Kidney (tissue), 14 donors: ENCODE results near the gene SGCA. TPM values are rescaled to one million over a fixed set of nuclear protein-coding genes. Genes with fewer than 3 reads are reported as not detected.

ENCODE experiments used
- DNase-seq, 5 donors: peaks; one replicate each; pipeline ENCODE4 v3.0.0-alpha.2; 2013 to 2020
- FAIRE-seq: peaks from 2 replicates; lab custom pipeline; 2012; peaks lifted over from hg19 to GRCh38; lab: Jason Lieb, UNC
- H3K27ac ChIP-seq, 2 donors: one replicate each; pipeline ENCODE4 v1.7.0; 2013; ENCODE audit warnings: low read depth in 2 of 2, low read length in 2 of 2, inconsistent platforms in 1 of 2
- H3K27me3 ChIP-seq: one replicate; pipeline ENCODE4 v1.7.1; 2013; ENCODE audit warnings: low read length, inconsistent platforms; ENCODE audit not compliant: control insufficient read depth, insufficient read depth
- H3K36me3 ChIP-seq, 3 donors: one replicate each; pipeline versions ENCODE4 v1.7.0 to v1.7.1; 2013; ENCODE audit warnings: low read length in 3 of 3, control low read depth in 1 of 3, inconsistent platforms in 1 of 3; ENCODE audit not compliant: insufficient read depth in 3 of 3, control insufficient read depth in 2 of 3
- H3K4me1 ChIP-seq, 3 donors: one replicate each; pipeline versions ENCODE4 v1.7.0 to v1.7.1; 2013; ENCODE audit warnings: low read length in 3 of 3, inconsistent platforms in 1 of 3, low read depth in 1 of 3; ENCODE audit not compliant: control insufficient read depth in 2 of 3, insufficient read depth in 2 of 3
- H3K4me3 ChIP-seq, 3 donors: one replicate each; pipeline versions ENCODE4 v1.7.0 to v1.8.1; 2013; ENCODE audit warnings: low read length in 3 of 3, control low read depth in 1 of 3, inconsistent platforms in 1 of 3
- H3K9ac ChIP-seq, 3 donors: one replicate each; pipeline versions ENCODE4 v1.7.0 to v1.7.1; 2013; ENCODE audit warnings: low read length in 3 of 3, control low read depth in 1 of 3, inconsistent platforms in 1 of 3
- H3K9me3 ChIP-seq, 3 donors: one replicate each; pipeline versions ENCODE4 v1.7.0 to v1.7.1; 2013; ENCODE audit warnings: low read length in 3 of 3, control low read depth in 1 of 3, inconsistent platforms in 1 of 3; ENCODE audit not compliant: control insufficient read depth in 2 of 3, insufficient read depth in 1 of 3
- CTCF ChIP-seq: IDR thresholded peaks from 3 replicates; pipeline ENCODE4 v1.5.1; 2012; ENCODE audit warnings: mild to moderate bottlenecking, moderate library complexity, borderline replicate concordance; ENCODE audit not compliant: insufficient read depth; ENCODE audit errors: extremely low read depth
- intact Hi-C: fragments of 100-400 bp; cut with DNase I; formaldehyde crosslinking; loops from one replicate; pipeline ENCODE4 v1.11.1; 2022
- polyA plus RNA-seq: library from polyadenylated mRNA; stranded (reverse); fragments of 350-450 nt; fragmentation: Illumina TruSeq; extraction: RNeasy Lipid Tissue Mini Kit (QIAGEN cat#74804); gene quantifications from one replicate; pipeline ENCODE4 v1.2.3, GENCODE V29; 2014; ENCODE audit warnings: low read depth, low replicate concordance; ENCODE audit not compliant: insufficient read depth
- total RNA-seq: library from RNA; stranded (reverse); fragmentation: NEBNext Ultra II Directional; extraction: Animal tissue kit (Norgen Biotek cat#: 25700); gene quantifications from one replicate; pipeline ENCODE4 v1.2.1, GENCODE V29; 2021
- donor health status: control.
- donor health status: control.
- donor health status: control.
- donor health status: control.
- donor health status: control.
- donor health status: DM: yes; HTN: yes; CAD: no.
- donor health status: Normal renal cell carcinoma (clear cell type).

The SGCA gene
- total and polyA plus RNA-seq, 2 donors from 2014 or later: 4.2 to 5.5 TPM

GRCh38 chr17:50163843-50164696 is 1.7 kb upstream of the SGCA start:
- no peak for TF ChIP-seq CTCF
- H3K36me3 ChIP-seq: no peaks in the 10 kb centered on the region
- intact Hi-C loops: no loop called here
- H3K27ac ChIP-seq: no peak overlapping the region
- H3K27me3 ChIP-seq: no peaks in the 10 kb centered on the region
- H3K9ac ChIP-seq: no peak overlapping the region
- FAIRE-seq (no peak), DNase-seq (peak in 1 of 5 donors; percentile 68)
- H3K4me1 ChIP-seq: peaks cover 0 to 9% (median 6%) of the 10 kb centered on the region in 3 donors
- H3K9me3 ChIP-seq: no peaks in the 10 kb centered on the region
- H3K4me3 ChIP-seq: no peak overlapping the region

GRCh38 chr17:50164697-50164988 is 1.2 kb upstream of the SGCA start:
- H3K9ac ChIP-seq: no peak overlapping the region
- peaks cover 0 to 9% (median 6%) of the 10 kb centered on the region in 3 donors for H3K4me1 ChIP-seq
- no peaks in the 10 kb centered on the region for H3K9me3 ChIP-seq
- H3K4me3 ChIP-seq: no peak overlapping the region
- H3K27me3 ChIP-seq: no peaks in the 10 kb centered on the region
- no peak for DNase-seq
- H3K27ac ChIP-seq: no peak overlapping the region
- no peaks in the 10 kb centered on the region for H3K36me3 ChIP-seq
- no peak for TF ChIP-seq CTCF
- FAIRE-seq: no peak
- intact Hi-C loops: no loop called here

DNA sequence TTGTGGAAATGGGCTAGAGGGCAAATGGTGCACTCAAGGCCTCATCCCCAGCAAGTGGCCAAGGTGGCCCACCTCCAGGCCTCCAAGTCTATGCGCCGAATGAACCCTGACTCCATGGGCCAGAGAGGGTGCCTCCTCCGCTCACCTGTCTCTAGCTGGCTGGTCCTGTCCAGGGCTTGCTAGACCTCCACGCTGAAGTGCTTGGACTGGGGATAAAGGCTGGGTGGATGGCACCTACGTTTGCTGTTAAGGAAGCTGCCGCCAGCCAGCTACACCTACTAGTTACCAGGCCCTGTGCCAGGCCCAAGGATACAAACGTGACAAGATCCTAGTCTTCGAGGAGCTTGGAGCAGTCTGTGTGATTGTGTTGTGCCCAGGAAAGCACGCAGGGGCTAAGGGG is 739 bp upstream of the SGCA start:
- no peak overlapping the region for H3K4me3 ChIP-seq
- no peak for TF ChIP-seq CTCF
- FAIRE-seq (no peak), DNase-seq (no peak)
- H3K9ac ChIP-seq: no peak overlapping the region
- H3K27me3 ChIP-seq: no peaks in the 10 kb centered on the region
- H3K27ac ChIP-seq: no peak overlapping the region
- intact Hi-C loops: no loop called here
- H3K36me3 ChIP-seq: no peaks in the 10 kb centered on the region
- peaks cover 0 to 9% (median 6%) of the 10 kb centered on the region in 3 donors for H3K4me1 ChIP-seq
- H3K9me3 ChIP-seq: no peaks in the 10 kb centered on the region
